Measurements from ENCODE around the gene MRPS10.
A peak's percentile ranks its signal among the peaks of the same experiment; 100 is the strongest.
"Not testable (repeated sequence)": the region's sequence is repeated elsewhere in the genome, so short reads cannot be mapped to it uniquely, and the experiment has no call there.

MRPS10 gene

GRCh38 chr6:42207559-42207958 is 10.1 kb downstream of the MRPS10 start:
- not testable (repeated sequence) for DNase-seq (ENCODE audit: low spot score)

- no peak for DNase-seq (ENCODE audit: low spot score)
Observed at GRCh38 chr6:42204768-42205282, 12.8 kb downstream of the MRPS10 start.

DNA sequence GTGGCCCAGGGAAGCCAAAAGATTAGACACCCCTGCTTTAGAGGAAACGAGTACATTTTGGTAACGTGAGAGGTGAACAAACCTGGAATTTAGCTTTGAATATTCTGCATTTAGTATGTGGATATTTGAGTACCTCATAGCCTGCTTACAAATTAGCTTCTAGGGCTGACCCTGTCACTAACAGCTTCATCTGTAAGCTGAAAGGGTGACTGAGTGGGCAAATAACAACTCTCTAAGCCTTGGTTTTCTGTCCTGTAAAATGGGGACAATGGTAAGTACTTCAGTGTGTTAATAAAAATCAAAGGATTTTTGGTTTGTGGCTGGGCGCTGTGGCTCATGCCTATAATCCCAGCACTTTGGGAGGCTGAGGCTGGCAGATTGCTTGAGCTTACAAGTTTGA is 14.5 kb downstream of the MRPS10 start:
- no peak for DNase-seq (ENCODE audit: low spot score)

- DNase-seq (ENCODE audit: low spot score) = not testable (repeated sequence)
Observed at GRCh38 chr6:42202131-42202915, 15.3 kb downstream of the MRPS10 start.

DNA sequence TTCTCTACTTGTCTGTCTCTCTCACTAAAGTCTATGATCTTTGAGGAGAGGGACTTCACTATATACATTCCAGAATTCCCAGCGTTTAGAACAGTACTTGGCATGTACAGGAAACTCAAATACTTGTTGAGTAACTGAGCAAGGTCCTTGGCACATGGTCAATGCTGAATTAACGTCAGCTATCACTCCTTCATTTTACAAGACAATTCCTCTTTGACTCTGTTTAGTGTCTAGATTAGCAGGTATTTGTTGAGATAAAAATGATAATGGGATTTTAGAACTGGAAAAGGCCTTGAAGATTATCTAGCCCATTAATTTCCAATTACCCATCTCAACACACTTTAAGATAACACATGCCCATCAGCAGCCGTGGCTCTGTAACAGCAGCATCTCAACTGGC is 16.3 kb downstream of the MRPS10 start:
- DNase-seq (ENCODE audit: low spot score) = no peak

- peak; percentile 81 for DNase-seq (ENCODE audit: low spot score)
Observed at GRCh38 chr6:42200035-42200434, 17.6 kb downstream of the MRPS10 start.

- DNase-seq (ENCODE audit: low spot score) = no peak
Observed at GRCh38 chr6:42199106-42199981, 18.3 kb downstream of the MRPS10 start.

- DNase-seq (ENCODE audit: low spot score) = peak; percentile 61
Observed at GRCh38 chr6:42197555-42198362, 19.9 kb downstream of the MRPS10 start.

- DNase-seq (ENCODE audit: low spot score) = no peak
Observed at GRCh38 chr6:42195415-42195814, 22.2 kb downstream of the MRPS10 start.

GRCh38 chr6:42194056-42194455 is 23.6 kb downstream of the MRPS10 start:
- DNase-seq (ENCODE audit: low spot score) = no peak

GRCh38 chr6:42193491-42193894 is 24.2 kb downstream of the MRPS10 start:
- DNase-seq (ENCODE audit: low spot score) = no peak

DNA sequence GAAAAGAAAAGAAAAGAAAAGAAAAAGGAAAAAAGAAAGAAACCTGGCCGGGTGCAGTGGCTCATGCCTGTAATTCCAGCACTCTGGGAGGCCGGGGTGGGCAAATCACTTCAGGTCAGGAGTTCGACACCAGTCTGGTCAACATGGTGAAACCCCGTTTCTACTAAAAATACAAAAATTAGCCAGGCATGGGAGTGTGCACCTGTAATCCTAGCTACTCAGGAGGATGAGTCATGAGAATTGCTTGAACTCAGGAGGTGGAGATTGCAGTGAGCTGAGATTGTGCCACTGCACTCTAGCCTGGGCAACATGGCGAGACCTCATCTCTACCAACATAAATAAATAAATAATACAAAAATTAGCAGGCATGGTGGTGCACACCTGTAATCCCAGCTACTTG is 25.3 kb downstream of the MRPS10 start:
- DNase-seq (ENCODE audit: low spot score) = not testable (repeated sequence)

DNA sequence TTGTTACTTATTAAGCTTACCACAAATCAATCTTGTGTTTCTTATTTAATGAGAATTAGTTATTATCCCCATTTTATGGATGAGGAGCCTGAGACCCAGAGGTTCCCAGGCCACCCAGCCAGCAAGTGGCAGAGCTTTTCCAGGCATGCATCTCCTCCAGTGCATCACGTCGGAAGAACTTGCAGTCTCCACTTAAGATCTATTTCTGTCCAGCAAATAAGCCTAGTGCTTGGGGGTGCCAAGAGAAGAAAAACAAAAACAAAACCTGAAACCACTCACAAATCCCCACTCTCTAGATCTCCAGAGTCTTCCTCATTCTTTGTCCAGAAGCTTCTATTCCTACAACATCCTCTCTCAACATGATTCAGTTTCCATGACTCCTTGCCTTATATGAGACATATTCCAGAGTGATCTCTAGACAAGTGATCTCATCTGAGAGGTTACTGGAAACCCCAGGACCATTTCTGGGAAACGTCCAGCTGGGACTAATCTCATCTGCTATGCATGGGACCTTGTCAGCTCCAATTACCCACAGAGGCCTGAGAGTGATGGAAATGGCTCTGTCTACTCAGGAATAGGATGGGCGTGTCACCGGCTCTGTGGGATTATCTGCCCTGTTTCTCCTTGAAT is 27.0 kb downstream of the MRPS10 start:
- no peak for DNase-seq (ENCODE audit: low spot score)

DNA sequence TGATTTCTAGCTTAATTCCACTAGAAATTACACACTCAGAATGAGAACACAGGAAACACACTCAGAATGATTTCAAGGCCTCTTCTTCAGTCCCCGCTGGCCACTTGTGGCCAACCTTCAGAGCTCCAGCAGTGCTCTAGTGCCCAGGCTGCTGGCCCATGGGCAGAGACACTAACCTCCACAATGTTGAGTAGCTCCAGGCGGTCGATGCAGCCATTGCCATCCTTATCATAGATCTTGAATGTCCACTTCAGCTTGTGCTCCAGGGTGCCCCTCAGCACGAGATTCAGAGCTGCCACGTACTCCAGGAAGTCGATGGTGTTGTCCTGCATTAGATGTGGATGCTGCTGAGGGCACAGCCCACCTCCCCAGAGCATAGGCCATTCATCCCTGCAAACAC is 29.3 kb downstream of the MRPS10 start:
- no peak for DNase-seq (ENCODE audit: low spot score)

GRCh38 chr6:42185597-42185996 is 32.1 kb downstream of the MRPS10 start:
- DNase-seq (ENCODE audit: low spot score) = no peak

DNA sequence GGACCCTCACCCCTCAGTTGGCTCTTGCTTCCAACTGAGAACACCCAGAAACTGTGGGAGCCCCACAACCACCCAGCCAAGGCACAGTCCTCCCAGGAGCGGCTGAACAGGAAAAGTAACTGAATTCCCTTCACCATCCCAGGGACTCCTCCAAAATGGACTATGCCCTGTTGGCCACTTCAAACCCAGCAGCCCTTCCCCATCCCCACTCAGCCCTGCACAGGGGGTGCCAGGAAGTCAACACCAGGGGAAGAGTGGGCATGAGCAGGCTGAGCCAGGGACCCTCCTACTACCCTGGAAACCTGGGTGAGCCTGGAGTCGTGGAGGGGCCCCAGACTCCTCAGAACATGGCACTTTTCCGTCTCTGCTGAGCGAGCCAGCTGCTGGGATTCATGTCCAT is 33.2 kb downstream of the MRPS10 start:
- no peak for DNase-seq (ENCODE audit: low spot score)

- DNase-seq (ENCODE audit: low spot score) = no peak
Observed at GRCh38 chr6:42182101-42182500, 35.6 kb downstream of the MRPS10 start.

GRCh38 chr6:42179945-42180313 is 37.7 kb downstream of the MRPS10 start:
- DNase-seq (ENCODE audit: low spot score) = no peak

DNA sequence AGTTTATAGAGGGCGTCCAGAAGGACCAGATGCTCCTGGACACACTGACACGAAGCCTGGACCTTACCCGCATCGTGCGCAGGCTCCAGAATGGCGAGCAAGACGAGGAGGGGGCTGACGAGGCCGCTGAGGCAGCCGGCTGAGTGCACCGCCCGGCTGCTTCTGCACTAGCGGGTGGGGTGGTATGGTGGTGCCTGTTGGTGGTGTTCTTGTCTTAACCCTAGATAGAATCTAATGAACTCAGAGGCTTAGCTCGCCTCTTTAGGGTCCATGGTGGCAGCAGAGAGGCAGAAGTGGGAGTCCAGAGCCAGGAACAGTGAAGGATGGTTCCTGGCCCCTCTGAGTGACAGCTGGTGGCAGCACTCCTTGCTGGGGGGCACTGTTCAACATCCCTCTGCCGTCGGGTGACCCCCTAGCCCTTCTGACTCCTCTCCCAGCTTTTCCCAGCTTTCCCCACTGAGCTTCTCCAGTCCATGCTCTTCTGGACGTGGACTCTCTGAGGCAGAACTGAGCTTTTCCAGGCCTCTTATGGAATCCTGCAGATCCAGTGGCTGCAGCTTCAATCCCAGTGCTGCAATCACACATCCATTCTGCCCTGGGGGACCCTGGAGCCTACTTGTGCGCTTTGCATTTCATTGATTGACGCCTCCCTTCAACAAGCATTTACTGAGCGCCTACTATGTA is 38.3 kb downstream of the MRPS10 start:
- DNase-seq (ENCODE audit: low spot score) = no peak

- DNase-seq (ENCODE audit: low spot score) = no peak
Observed at GRCh38 chr6:42177514-42178364, 39.9 kb downstream of the MRPS10 start.

Data from AG20443 (cell line).